HG02938 (cell line): ENCODE data around the gene IQGAP2.

Source experiments
- ATAC-seq: cut with Tn5 transposase; IDR thresholded peaks from one replicate; pipeline ENCODE4 v1.9.1; 2021; ENCODE audit warnings: mild to moderate bottlenecking, moderate library complexity; ENCODE audit not compliant: unreplicated experiment

The IQGAP2 gene

DNA sequence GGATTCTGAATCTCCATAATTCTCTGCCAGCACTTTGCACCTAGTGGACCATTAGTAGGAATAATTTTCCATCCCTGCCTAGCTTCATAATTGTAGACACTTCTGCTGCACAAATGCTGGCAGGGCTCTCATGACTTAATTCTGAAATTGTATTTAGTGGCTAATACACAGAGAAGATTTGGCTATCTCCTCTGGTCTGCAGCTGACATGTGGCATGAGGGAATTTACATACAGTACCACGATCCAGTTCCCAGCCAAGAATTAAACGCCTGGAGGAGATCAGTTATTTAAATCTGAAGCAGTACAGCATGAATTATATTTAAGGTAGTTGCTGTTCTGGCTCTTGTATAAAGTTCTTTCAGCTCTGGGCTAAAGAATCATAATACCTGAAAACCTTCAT is 46.5 kb downstream of the IQGAP2 start:
- ATAC-seq, result no peak

DNA sequence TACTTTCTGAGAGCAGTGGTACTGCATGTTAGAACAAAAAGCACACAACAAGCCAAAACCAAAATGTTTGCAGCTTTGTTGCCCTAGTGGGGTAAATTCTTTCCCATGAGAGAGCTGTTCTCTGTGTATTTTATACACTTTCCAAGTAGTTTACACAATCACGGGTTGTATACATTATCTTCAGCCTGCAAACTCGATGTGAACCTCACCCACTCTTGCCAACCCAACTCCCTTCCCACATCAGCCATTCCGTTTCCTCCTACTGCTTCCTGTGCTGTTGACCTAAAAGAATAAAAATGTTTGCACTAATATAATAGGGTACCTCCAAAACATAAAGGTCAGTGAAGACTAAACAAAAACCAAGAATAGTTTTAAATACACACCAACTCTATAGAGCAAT is 47.0 kb downstream of the IQGAP2 start:
- no peak for ATAC-seq

DNA sequence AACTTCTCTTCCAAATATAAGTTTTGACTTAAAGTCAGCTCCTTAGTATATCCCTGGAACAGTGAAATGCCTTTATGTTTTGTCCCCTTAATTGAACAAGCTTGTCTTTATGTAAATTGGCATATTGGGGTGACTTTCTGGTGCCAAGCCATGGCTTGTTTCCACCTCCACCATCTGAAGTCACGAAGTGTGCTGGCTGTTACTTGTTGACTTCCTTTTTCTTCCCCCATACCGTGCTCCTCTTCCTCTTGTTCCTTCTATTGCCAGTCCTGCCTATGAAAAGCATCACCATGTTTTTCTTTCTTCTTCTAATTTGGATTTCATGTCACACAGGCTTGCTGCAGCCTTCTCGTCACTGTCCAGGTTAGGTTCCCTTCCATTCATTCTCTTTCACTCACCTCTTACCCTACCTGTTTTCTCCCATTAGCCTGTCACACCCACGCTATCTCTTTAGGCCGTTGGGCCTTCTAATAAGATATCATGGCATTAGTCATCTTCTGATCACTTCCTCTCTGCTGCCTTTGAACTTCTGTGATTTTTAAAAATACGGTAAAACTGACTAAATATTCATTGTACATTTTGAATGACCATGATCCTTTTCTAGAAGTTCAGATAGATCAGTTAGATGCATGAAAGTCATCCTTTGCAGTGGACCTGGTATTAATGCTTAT is 48.1 kb downstream of the IQGAP2 start:
- ATAC-seq, result no peak

DNA sequence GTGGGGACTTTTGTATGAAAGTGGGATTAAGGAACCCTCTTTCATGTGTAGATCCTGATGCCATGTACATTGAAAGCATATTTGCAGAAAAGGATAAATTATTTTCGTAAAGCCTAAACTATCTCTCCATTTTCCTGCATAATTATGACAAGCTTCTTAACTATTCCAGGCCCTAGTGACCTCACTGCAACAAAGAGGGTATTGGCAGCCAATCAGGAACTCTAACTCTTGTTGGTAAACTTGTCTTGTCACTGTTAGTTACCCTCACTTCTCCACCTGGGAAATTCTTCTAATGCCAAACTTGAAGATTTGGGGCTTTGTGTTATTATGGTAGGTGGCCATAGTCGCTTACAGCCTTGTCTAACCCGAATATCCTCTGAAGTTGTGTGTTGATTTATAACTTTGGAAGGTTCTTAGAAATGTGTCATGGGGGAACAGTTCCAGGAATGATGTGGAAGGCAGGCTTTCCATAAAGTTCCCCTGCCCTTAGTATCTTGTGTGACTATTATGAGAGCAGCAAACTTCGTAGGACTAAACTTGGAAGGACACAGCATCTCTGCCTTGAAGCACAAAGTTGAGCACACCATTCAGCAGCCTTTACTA is 52.5 kb downstream of the IQGAP2 start:
- no peak for ATAC-seq

DNA sequence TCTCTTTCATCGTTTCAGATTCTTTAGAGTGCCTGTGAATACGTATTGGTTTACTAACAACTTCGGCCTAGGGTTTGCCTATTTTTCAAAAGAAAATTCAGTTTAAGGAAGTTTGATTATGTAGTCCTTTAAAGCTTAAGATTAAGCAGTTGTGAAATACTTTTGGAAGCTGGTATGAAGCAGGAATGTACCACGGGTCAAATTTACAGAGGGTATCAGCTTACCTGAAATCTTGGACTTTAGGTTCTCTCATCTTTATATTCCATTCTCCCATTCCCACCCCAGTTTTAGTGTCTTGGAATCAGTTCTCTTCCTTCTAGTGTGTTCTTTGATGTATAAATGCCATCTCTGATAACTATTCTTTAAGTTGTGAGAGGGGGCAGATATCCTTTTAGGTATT is 53.2 kb downstream of the IQGAP2 start:
- no peak for ATAC-seq

DNA sequence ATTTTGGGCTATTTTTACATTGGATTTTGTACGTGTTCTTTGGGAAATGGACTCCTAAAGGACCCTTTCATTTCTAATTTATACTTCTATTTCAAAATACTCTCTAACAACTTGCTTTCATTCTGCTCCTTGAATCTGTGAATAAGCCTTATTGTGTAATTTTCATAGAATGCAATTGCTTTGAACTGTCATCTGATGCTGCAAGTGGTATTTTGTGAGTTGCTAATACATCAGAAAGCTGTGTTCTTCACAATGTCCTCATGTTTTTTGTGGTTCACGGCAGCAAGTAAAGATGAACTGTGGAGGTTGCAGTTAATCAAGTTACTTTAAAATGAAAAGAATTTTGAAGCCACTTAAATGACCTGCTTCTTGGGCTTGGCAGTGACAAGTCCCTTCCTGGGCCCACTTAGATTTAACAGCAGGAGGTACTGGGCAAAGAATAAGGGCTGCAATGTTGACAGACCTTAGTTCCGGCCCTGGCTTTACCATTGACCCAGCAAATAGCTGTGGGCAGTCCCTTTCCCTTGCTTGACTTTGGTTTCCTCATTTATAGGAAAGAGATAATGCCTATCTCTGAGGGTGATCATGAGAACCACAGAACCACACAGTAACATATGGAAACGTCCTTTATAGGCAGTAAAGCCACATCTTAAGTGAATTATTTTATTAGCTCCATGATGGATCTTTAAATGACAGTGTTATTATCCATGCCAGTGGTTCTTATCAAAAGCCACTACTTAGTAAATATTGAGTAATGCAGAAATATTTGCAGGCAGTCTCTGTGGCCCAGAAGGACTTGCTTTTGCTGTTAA is 54.8 kb downstream of the IQGAP2 start:
- no peak for ATAC-seq

DNA sequence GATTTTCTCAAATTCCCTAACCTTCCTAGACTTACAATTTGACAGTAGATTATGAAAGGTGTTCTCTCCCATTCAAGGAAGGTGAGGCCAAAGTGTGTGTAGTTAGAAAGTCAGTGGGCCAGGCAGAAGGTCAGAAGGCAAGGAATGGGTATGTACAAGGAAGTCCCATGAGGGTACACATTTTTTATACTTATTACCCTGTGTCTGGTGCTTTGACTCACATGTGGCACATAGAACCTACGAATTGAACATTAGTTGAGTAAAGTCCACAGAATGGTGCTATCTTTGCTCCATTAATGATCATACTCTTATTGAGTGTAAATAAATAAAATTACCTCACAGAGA is 55.4 kb downstream of the IQGAP2 start:
- ATAC-seq, result no peak

DNA sequence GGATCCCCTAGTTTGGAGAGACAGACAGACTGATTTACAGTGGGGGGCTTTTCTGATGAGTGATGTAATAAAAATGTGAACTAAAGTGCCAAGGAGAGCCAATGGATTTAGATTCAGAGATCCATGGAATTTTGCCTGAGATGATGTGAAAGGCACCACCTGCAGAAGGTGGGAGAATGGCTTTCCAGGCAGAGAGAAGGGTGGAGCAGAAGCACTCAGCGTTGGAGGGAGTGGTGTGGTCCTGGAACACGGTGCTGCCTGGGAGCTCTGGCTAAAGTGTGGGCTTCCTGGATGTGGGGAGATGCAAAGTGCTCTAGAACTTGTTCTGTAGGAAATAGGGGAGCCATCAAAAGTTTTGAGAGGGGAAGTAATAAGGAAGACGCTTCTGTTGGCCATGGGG is 57.0 kb downstream of the IQGAP2 start:
- no peak for ATAC-seq

DNA sequence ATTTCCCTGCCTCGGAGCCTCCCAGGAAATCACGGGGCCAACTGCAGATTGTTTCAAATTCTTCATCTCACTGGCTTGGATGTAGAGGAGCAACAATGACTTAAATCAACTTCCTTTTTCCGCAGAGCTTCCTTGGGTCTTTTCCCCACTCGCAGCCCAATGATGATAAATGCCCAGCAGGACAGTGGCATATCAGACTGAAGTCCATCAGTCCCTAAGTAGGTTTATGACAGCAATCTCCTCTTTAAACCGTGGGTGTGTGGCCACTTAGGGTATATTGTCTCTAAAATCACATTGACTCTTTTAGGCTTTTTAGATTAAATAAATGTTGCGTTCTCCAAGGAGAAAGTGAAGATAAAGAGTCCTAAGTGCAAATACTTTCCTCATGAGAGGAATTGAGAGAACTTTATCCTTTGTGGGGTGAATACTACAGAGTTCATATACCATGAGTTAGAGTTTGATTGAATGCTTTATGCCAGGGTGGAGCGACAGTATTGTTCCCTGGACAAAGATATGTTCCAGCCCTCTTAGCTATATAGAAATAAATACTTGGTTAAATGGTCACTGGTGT is 59.1 kb downstream of the IQGAP2 start:
- ATAC-seq, result no peak

DNA sequence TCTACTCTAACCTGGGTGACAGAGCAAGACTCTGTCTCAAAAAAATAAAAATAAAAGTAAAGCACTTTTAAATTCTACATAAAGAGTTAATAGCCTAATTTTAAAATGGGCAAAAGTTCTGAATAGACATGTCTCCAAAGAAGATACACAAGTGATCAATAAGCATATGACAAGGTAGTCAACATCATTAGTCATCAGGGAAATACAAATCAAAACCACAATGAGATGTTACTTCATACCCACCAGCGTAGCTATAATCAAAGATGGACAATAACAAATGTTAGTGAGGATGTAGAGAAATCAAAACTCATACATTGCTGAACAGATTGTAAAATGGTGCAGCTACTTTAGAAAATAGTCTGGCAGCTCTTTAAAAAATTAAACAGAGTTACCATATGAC is 64.1 kb downstream of the IQGAP2 start:
- ATAC-seq, result no peak

DNA sequence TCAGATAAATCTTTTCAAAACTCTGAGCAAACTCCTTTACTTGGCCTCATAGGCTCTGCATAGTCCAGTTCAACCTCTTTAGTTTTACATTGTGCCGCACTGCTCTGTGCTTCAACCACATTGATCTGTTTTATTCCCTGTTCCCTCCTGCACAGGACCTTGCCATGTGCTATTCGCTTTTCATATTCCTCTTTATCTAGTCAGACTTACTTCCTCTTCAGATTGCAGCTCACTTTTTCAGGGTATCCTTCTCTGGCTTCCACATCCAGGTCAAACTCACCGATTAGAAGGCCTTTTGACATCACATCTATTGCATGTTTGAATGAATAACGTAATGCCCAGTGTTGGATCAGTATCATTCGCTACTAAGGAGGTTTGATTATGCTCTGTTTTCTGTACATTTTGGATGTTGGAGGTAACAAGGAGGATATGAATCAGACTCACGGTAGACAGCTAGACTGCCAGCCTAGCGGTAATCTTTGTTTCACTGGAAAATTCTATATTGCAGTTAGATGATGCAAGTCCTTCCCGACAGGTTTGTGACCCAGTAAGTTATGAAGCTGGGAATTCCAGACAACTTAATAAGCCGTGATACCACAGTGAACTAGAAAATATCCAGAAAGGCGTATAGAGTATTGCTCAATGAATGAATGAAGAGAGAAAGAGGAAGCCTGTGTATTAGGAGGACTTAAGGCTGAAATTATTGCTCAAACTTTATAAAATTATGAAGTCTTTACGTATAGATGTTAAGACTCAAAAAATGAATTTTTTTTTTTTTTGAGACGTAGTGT is 65.7 kb downstream of the IQGAP2 start:
- ATAC-seq, result no peak

DNA sequence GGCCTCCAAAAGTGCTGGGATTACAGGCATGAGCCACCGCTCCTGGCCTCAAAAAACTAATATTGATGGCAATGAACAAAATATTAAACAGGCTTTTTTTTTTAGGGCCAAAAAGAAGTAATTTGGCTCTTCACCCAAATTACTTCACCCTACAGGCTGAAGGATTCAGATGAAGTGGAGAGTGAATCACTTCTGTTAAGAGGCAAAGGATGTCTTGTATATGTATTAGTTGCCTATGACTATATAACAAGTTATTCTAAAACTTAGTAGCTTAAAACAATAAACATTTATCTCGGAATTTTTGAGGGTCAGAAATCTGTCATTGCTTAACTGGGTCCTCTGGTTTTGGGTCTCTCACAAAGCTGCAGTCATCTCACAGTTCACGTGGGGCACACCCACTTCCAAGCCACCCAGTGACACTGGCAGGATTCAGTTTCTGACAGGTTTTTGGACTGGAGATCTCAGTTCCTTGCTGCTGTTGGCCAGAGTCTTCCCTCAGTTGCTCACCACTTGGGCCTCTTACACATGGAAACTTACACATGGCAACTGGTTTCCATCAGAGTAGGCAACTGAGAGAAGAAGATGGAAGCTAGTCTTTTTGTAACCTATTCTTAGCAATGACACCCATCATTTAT is 66.7 kb downstream of the IQGAP2 start:
- no peak for ATAC-seq

DNA sequence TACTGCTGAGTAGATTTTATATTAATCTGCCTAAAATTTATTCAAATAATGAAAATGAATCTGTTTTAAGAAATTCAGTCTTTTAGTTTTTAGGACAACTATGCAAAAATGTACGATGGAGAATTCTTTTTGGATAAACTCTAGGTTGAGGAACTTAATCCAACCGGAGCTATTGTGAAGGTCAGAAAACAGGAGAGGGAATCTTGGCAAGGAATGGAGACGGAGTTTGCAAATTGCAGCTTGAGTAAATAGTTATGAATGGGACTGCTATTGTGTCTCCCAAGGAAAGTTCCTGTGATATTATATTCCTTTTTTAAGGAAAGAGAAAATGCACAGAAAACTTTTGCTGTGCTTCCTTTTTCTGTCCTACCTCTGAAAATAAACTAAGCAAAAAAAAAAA is 67.9 kb downstream of the IQGAP2 start:
- ATAC-seq, result no peak

DNA sequence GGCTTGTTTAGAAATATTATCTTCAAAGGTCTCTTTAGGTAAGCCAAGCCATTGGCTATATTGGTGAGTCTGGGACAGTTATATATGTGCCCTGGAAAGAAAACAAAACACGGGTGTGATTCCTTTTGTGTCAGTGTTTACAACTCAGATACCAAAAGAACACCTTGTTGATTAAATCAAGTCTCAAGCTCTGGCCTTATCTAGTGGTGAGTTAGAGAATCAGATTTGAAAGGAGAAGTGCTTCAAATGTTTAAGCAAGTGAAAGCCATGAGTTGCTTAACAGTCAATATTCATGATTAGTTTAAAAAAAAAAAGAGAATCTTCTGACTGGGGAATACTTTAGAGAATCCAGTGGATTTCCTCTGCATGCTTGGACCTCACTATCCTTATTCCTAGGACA is 68.3 kb downstream of the IQGAP2 start:
- no peak for ATAC-seq

DNA sequence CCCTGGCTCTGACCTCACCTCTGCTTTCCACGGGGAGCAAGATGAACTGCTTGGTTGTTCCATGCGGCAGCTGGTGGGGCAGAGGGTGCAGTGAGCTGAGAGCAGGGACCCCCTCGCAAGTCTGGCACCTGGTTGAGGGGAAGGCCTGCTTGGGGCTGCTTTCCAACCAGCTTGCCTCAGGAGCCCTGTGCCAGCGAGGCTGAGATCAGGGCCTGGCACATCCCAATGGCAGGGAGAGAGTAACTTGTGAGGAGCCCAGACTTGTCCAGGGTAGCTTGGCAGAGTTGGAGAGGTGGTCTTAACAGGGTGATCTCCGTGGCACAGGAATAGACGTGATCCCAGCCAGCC is 68.9 kb downstream of the IQGAP2 start:
- no peak for ATAC-seq

DNA sequence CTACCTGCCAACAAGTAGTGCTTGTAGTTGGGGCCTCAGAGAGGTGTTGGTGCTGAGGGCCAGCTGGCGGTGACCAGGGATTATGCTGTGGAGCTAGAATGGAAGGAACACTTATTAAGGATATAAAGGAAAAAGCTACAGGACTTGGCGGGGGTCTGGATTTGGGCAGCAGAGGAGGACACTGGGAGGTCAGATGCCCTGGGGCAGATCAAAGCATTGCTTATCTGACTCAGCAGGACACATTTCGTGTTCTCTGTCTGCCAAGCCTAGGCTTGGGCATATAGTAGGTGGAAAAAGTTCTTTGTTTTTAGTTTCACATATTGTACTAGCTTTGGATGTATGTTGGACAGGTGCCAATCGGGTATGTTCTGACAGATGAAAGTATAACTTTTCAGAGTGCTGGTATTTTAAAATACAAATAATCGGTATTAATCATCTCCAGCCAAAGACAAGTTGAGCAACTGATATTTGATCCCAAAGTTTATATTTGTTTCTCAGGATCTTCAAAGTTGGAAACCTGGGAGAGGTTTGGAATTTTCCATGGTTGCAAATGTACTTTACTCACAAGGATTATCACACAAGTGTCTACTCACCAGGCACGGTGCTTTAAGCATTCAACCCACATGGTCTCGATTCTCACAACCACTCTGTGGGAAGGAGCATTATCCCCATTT is 69.4 kb downstream of the IQGAP2 start:
- ATAC-seq, result no peak

DNA sequence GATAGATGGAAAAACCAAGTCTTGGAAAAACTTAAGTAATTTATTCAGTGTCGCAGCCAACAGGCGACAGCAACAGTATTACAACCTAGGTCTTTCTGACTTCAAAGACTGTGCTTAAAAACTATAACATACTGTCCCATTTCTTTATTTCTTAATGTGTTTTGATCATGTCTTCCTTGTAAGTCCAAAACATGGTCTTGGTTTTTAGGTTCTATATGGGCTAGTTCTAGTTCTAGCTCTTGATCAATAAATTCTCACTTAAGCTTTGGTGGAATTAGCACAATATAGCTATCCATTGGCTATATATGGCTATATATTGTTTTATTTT is 69.9 kb downstream of the IQGAP2 start:
- ATAC-seq, result no peak

DNA sequence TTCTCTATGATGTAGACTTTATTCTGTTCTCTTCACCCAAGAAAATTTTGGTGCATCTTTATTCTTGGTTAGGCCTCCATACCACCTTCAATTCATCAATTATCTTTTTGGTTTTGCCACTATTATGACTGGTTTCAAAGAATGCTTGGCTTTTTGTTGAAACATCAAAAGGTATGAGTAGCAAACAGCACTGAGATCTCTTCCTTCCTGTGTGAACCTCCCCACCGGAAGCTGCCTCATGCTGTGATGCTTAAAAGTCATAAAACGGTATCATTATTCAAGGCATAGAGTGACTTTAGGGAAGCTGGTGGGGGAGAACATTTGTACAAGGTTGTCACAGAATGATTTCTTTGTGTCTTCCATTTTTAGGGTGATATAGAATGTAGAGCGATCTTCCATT is 70.6 kb downstream of the IQGAP2 start:
- ATAC-seq, result no peak

DNA sequence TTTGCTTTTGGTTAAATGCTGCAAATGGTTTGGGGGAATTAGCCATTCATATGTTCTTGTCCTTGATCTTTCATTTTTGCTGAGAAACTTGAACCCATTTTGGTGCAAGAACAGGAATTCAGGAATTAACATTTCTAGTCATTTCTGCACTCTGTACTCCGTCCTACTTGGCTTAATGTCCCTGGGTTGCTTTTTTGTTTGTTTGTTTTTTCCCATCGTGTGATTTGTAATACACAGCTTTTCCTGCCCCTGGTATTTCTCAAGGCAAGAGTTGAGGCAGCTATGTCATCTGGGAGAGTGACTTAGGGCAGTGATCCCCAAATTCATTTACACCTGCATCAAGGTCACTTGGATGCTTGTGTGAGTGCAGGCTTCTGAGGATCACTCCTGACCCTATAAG is 71.3 kb downstream of the IQGAP2 start:
- ATAC-seq, result no peak

DNA sequence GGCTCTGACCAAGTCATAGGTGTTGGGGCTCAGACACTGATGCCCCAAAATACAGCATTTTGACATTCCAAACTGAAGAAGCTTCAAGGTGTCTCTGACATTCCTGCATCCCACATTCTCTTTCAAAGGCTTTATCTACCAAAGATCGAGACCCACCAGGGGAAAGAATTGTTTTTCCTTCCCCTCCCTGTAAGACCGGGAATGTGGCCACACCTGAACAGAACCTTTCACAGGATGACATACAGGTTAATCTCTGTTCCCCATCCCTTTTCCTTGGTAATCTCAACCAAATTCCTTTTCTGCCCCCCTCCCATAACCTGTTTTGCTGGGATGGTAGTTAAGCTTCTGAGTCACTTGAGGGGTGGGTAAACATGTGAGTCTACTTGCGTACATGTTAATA is 72.3 kb downstream of the IQGAP2 start:
- no peak for ATAC-seq

DNA sequence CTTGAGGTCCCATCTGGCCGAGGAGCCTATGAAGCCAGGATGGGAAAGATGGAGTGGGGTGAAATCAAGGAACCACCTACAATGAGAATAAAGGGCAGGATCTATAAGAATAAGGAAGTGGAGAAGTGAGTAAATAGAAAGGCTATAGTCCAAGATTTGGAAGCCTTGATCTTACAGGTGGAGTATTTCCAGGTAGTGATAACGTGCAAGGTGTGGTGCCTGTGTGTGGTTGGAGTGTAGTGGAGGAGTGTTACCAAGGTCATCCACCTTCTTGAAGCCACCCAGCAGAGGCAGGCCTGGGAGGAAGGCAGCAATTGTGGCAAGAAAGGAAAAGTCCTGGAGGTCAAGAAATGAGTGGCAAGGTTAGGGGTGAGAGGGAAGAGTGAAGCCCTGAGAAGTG is 72.9 kb downstream of the IQGAP2 start:
- ATAC-seq, result no peak
